GM12801 (cell line): Measurements from ENCODE around the gene HSPBP1.

Experiments used
- TF ChIP-seq, protein P1 (sequence below): IDR thresholded peaks from one replicate; pipeline ENCODE4 v1.5.1; 2011; ENCODE audit warnings: control low read depth; ENCODE audit not compliant: insufficient read length; ENCODE audit errors: extremely low read depth

Gene HSPBP1

GRCh38 chr19:55303477-55303876 is 23.6 kb upstream of the HSPBP1 start:
- TF ChIP-seq, protein P1, sequence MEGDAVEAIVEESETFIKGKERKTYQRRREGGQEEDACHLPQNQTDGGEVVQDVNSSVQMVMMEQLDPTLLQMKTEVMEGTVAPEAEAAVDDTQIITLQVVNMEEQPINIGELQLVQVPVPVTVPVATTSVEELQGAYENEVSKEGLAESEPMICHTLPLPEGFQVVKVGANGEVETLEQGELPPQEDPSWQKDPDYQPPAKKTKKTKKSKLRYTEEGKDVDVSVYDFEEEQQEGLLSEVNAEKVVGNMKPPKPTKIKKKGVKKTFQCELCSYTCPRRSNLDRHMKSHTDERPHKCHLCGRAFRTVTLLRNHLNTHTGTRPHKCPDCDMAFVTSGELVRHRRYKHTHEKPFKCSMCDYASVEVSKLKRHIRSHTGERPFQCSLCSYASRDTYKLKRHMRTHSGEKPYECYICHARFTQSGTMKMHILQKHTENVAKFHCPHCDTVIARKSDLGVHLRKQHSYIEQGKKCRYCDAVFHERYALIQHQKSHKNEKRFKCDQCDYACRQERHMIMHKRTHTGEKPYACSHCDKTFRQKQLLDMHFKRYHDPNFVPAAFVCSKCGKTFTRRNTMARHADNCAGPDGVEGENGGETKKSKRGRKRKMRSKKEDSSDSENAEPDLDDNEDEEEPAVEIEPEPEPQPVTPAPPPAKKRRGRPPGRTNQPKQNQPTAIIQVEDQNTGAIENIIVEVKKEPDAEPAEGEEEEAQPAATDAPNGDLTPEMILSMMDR: no peak

DNA sequence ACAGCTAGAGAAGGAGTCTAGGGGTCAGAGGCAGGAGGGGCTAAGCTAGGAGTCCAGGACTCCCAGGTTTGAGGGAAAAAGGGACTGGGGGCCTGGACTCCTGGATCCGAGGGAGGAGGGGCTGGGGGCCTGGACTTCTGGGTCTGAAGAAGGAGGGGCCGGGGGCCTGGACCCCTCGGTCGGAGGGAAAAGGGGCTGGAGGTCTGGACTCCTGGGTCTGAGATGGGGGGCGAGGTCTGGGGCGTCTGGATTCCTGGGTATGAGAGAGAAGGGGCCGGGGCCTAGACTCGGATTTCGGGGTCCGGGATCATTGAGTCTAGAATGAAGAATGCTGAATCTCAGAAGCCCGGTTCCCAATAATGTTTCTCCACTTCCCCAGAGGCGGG is 22.4 kb upstream of the HSPBP1 start:
- TF ChIP-seq, protein P1: no peak

- TF ChIP-seq, protein P1: peak; percentile 22
Measured at GRCh38 chr19:55301459-55302317, 21.8 kb upstream of the HSPBP1 start.

DNA sequence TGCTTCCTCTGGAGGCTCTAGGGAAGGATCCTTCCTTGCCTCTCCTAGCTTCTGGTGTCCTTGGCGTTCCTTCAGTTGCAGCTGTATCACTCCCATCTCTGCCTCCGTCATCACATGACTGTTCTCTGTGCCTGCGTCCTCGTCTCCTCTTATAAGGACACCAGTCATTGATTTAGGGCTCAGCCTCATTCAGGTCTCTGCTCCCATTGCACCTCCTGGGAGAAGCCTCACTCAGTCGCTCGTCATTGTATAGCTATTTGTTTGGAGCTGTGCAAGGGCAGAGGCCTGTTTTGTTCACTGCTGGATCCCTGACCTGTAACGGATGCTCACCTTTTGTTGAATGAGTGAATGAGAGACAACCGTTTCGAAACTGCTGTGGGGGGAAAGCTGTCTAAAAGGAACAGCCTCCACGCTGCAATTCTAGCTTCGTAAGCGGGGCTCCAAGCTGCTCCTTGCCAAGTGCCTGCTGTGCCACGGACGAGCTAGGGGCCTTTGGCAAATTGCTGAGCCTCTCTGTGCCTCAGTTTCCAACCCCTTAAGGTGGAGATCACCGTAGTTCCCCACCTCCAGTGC is 21.1 kb upstream of the HSPBP1 start:
- TF ChIP-seq, protein P1: no peak

DNA sequence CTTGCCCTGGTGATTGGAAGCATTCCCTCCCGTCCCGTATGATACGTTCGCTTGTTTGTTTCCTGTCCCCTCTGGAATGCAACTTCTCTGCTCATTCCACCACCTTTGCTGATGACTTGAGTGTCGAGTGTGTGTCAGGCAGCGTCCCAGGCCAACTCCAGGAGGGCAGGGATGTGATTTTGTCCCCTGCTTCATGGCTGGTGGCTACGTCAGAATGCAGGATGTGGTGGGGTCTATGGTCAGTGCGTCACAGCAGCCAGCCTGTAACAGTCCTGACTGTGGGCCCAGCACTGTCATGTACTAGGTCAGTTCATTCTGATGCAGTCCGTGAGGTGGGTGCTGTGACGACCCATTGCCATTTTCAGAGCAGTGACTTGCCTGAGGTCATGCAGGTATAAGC is 20.1 kb upstream of the HSPBP1 start:
- TF ChIP-seq, protein P1: no peak

DNA sequence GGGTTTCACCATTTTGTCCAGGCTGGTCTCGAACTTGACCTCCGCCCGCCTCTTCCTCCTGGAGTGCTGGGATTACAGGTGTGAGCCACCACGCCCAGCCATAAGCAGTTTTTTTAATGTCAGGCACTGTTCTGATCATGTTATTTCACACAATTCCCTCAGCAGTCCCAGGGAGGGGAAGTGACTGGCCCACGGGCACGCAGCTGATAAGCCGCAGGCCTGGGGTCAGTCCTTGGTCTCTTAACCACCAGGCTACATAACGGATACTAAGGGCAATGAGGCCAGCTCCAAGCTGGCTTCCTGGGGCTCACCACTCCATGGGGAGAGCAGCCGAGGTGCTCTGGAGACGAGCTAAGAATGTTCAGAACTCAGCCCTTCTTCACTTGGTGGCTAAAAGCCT is 17.4 kb upstream of the HSPBP1 start:
- TF ChIP-seq, protein P1: no peak

- TF ChIP-seq, protein P1: no peak
Measured at GRCh38 chr19:55289117-55289796, 9.3 kb upstream of the HSPBP1 start.
